GM11168 (cell line): ENCODE measurements around the gene SNAPIN.

Source experiments
- in situ Hi-C: fragments of 300-500 bp; cut with MboI; formaldehyde crosslinking; loops from one replicate; pipeline ENCODE4 v1.12.0; 2022; ENCODE audit warnings: low sequenced_read_pairs; ENCODE audit not compliant: unreplicated experiment

The SNAPIN gene

DNA sequence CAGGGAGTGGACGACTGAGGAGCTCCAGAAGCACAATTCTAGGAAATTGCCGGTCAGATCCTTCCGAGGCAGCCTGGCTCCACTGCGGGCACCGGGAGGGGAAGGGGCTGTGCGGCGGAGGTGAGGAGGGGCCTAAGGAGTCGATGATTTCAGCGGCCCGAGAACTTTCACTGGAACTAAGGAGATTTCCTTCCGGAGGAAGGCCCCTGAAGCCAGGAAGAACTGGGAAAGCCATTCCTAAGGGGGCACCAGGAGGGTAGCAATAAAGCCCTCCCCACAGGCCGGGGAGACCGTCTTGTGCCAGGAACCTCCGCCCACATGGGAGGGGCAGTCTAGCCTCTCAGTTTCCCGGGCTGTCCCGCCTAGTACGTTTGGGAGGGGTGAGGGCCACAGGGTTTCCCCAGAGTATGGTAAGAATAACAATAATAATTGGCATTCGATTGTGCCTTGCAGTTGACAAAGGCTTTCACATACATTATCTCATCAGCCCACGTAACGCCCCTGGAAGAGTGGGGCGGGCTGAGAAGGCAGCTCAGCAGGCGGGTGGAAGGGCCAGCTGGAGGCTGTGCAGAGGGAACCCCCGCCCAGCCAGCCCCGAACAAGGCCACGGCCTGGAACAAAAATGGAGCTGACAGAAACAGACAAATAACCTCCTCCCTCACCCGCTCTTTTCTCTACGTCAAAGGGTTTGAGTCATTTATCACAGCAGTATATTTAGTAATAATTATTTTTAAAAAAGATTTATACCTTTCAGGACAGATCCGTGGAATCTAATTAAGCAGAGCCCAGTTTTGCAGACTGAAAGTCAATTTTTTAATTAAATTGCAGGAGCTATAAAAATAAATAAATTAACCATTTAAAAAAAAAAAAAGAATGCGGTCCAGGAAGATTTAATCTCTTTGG lies 39.8 kb downstream of the SNAPIN start:
- in situ Hi-C loops, result no loop called here

DNA sequence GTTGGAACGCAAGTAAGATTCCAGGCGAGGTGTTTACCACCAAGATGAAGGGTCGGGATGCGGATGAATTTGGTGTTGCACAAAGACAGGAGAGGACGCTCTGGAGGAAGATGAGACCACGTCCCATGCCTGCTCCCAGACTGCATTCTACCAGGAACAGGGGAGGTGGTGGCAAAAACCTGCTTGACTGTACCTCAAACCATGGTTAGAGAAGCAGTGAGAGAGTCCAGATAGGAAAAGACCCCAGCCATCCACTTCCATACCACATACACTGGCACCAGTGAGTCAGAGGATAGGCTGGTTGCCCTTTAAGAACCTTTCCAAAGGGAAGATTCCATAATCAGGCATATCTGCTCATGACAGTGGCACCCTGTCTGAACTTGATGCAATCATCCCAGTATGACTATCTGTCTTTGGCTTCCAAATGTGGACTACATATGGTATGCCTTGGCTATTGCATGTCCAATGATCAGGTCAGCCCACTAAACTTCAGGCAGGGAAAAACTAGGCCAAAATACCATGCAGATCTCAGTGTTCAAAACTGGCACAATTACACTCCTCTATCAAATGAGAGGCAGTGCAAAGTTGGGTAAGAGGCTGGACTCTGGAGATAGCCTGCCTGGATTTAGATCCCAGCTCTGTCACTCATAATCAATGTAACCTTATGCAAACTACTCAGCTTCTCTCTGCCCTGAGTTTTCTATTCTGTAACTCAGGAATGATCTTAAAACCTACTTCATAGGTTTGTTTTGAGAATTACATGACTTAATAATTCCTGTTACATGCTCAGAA lies 40.6 kb downstream of the SNAPIN start:
- in situ Hi-C loops, result no loop called here

DNA sequence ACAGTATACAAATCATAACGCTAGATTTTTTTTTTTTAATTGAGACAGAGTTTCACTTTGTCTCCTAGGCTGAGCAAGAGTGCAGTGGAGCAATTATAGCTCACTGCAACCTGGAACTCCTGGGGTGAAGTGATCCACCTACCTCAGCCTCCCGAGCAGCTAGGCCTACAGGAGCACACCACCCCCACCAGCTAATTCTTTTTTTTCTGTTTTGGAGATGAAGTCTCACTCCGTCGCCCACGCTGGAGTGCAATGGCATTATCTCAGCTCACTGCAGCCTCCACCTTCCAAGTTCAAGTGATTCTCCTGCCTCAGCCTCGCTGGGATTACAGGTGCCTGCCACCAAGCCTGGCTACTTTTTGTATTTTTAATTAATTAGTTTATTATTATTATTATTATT lies 41.3 kb downstream of the SNAPIN start:
- in situ Hi-C loops, result no loop called here

GRCh38 chr1:153705484-153705883 lies 47.0 kb downstream of the SNAPIN start:
- in situ Hi-C loops, result no loop called here

DNA sequence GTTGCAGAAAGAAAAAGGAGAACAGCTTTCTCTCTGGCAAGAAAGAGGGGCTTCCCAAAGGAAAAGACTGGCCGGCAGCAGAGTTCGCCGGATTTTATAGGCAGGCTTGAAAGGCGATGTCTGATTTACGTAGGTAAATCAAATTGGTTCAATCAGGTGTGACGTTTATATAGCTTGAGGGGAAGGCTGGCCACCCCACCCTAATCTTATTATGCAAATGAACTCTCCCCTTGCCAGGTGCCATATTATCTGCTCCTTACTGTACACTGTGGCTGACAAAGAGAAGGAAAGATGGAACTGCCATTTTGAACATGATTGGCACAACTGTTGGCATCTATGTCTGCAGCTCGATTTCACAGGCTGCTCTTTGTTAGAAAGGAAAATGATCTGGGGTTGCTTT lies 52.5 kb downstream of the SNAPIN start:
- in situ Hi-C loops, result no loop called here
